Measurements from ENCODE around the gene LCP2.
A peak's percentile ranks its signal among the peaks of the same experiment; 100 is the strongest.
"Not testable (repeated sequence)": the region's sequence is repeated elsewhere in the genome, so short reads cannot be mapped to it uniquely, and the experiment has no call there.

The LCP2 gene

DNA sequence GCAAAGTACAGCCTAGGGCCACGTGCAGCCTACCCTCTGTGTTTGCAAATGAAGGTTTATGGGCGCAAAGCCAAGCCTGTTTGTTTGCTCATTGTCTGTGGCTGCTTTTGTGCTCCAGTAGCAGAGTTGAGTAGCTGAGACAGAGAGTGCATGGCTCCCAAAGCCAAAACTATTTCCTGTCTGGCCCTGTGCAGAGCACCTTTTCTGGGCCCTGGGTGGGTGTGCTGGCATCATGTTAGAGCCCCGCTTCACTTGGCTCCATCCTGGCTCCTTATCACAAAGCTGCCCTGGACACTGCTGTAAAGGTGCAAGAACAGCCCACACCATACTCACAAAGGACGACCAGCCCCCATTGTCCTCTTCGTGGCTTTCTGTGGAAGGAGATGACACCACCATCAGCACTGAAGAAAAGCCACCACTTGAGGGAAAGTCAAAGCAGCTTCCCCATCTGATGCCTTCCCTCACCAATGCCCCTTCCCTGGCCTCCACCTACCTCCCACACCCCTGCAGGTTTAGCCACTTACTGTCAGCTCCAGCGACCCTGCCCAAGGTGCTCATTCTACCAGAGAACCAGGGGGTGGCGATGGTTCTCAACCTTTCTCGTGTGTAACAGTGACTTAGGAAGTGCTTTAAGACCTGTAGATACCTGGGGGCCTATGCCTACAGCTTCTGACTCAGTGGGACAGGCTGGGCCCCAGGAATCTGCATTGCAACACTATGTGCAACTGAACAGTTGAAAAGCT lies 23.4 kb downstream of the LCP2 start:
- DNase-seq (ENCODE audit: low read depth): no peak

DNA sequence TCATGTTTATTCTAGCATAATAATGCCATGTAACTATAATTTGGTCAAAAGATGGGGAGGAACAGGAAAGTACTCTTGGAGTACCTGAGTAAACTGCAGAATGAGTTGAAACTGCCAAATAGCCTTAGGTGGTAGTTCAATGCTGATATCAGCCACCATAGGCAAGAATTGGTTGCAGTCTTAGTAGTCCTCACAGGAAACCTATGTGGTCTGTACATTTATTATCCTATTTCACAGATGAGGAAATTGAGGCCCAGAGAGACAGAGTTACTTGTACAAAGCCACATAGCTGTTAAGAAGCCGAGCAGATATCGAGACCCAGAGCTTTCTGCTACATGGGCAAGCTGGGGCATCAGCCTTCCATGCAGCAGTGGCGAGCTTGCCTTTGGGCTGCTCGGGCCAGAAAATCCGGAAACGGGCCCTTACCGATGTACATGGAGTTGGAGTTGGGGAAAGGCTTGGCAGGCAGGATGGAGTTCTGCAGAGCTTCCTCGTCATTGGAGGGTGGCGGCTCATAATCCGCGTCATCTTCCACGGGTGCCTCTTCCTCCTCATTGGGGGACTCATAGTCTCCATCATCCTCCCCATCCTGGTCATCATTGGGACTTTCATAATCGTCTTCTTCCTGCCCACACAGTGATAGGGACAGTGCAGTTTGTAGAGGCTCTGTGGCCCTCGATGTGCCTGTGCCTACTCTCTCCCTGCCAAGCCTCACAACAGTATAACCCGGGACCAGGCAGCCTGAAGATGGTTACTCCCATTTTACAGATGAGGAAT lies 27.1 kb downstream of the LCP2 start:
- DNase-seq (ENCODE audit: low read depth): no peak

DNA sequence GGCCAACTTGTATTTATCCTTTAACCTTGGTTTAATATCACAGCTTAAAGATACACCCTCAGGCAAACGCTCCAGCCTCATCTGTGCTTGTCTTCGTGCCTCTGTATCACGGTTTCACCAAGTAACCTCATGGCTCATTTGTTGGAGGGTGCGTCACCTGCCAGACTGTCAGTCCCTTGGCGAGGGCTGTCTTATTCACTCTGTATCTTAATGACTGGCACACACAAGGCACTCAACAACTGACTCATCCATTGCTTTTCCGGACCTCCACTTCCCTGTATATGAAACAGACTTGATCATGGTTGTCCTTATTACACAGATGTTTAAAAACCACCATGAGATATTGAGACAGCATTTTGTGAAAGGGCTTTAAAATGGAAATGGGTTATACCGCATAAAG lies 28.0 kb downstream of the LCP2 start:
- DNase-seq (ENCODE audit: low read depth): no peak

- DNase-seq (ENCODE audit: low read depth): no peak
These were observed 28.7 kb downstream of the LCP2 start for GRCh38 chr5:170268884-170269283.

DNA sequence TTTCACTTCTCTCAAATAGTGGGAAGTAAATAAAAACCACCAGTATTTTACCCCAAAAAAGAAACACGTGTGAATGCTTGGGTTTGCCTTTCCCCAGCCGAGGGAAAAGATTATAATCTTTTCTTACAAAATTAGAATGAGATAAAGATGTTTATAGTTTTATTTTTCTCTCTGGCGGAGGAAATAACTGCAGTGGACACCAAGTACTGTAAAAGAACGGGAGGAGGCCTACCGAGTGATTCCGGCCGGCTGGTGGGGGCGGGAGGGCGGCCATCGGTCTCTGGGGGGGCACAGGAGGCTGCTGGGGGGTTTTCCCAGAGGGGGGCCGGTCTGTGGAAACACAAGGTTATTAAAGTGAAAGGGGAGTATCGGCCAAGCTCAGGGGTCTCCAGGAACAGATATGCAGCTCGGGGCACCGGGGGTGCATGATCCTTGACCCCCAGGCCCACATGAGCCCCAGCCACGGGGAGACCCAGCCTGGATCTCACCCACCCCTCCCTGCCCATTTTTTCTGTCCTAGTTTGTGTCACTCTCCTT lies 29.4 kb downstream of the LCP2 start:
- DNase-seq (ENCODE audit: low read depth): no peak

GRCh38 chr5:170267431-170268152 lies 30.0 kb downstream of the LCP2 start:
- peak; percentile 63 for DNase-seq (ENCODE audit: low read depth)

DNA sequence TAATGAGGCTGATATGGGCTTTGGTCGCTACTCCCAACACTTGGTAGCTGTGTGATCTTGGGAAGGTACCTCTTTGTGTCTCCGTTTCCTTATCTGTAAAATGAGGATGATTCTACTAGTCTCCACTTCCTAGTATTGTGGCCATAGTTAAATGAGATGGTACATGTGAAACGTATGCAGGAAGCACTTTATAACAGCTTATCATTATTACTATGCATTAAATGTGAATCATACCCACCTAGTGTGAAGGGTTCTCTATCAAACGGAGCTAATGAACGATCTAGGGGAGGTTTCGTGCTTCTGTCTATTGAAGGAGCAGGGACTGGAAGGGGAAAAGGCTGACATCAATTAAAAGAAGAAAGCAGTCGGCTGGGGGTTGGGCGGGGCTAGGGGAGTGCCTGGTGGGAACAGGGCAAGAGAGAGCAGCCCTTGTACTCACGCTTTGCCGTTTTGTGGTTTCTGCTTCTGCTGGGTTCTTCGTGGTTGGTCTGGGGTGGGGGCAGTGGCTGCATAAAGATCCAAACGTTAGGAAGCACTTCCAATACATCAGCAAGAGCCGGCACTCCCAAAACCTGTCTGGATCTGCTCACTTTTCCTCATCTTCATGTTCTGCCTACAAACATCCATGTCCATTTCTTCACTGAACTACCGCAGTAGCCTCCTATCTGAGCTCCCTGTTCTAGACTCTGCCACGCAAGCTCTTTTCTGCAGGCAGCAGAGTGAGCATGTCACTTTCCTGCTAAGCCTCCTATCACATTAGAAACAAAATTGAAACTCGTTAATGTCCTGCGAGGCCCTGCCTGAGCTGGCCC lies 30.8 kb downstream of the LCP2 start:
- DNase-seq (ENCODE audit: low read depth): no peak

DNA sequence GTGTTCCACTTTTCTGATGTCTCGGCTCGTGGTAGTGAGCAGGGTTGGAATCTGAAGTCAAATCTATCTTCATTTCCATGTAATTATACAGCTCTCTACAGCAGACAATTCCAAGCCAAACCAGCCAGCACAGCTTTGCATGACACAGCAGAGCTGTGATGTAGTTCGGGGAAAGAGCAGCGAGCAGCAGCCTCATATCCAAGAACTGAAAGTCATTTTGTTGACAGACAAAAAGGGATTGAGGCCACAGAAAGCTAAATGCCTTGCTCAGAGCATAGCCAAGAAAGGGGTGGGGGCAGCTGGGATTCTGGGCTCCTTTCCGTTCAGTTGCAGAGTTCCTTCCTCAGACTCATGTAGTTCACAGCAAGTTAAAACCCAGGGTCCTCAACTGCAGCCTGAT lies 32.1 kb downstream of the LCP2 start:
- DNase-seq (ENCODE audit: low read depth): no peak

DNA sequence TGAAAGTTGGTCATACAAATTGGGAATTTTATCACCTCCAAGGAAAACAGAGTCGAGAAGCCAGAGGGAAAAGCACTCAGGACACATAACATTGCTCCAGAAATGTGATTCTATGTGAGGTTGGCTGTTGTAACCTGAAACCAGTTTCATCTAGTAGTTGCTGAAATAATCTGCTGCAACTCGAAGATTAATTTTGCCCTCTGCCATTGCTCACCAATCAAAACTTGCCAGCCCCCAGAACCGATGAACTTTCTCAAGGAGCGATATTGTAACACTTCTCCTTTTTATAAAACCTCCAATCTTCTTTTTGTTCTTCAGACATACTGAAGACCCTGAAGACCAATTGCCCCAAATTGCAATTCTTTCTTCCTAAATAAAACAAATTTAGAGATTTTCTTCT lies 33.7 kb downstream of the LCP2 start:
- no peak for DNase-seq (ENCODE audit: low read depth)

GRCh38 chr5:170262061-170263045 lies 35.2 kb downstream of the LCP2 start:
- DNase-seq (ENCODE audit: low read depth): no peak

DNA sequence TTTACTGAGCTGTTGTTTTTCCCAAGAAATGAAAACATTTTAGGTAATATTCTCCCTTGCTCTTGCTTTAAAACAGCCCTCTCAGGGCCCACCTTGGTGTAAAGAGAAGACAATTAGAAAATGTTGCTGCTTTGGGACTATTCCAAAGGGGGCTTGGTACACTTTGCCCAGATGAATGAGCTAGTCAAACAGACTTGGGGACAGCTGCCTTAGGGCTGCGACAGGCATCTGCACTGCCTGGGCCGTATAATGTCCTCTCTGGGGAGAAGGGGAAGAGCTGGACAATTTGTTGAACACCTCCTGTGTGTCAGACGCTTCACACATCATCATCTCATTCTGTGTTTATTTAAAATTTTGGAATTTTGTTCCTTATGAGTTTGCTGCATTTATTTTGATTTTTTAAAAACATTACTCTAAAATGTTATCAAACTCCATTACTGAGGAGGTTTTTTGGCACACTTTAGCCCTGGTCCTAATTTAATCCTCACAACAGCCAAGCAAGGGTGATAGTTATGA lies 36.0 kb downstream of the LCP2 start:
- DNase-seq (ENCODE audit: low read depth): no peak

GRCh38 chr5:170257370-170257769 lies 40.2 kb downstream of the LCP2 start:
- no peak for DNase-seq (ENCODE audit: low read depth)

DNA sequence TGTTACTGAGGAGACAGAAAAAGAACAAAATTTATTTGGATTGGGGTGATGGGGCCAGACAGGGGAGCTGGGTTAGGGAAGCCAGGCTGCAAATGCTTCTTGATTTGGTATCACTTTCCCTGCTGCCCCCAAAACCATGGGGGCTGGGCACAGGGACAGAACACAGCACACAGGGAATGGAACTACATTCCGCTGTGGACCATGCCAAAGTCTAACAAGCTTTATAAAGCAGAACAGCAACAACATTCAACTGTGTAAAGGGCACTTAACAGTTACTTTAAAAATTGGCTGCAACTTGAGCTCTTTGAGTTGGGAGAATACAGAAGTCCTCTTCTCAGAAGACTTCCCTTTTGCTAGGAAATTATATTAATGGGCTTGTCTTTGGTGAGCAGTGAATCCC lies 41.0 kb downstream of the LCP2 start:
- DNase-seq (ENCODE audit: low read depth): no peak

DNA sequence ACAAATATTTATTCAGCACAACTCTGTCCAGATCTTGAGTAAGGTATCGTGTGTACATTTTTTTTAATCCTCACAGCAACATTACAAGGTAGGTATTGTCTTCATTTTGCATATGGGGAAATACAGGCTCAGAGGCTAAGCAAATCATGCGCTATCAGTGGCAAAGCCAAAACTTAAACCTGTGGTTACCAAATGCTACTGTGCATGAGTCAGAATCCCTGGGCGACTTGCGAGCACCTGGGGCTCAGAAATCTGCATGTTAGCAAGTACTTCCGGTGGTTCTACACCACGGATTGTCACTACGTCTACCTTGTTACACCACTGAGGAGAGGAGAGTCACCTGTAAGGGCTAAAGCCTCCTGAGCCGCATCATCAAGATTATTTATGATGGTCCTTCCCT lies 43.5 kb downstream of the LCP2 start:
- DNase-seq (ENCODE audit: low read depth): peak; percentile 51

DNA sequence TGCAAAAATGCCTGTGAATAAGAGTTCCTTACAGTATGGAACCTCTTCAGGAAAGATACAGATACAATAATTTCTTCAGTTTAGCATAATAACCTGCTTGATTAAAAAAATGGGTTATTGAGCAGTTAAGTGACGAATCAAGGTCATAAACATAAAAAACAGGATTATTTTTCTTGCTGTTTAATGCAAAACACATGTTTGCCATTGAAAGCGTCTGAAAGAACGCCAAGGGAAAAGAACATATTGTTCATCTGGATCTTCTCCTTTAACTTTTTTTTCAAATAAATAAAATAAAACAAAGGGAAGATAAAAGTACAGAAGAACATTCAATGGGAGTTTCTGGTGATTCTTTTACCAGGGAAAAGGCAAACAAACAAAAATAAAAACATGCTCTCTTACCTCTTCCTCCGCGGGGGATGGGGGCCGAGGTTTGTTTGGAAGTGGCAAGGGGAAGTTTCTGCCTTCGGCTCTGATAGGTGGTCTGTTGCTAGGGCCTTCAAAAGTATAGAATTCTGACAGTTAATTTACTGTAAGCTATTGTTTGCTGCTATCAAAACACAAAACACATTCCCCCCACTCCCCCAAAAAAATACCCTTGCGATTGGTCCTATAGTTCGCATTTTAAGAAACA lies 44.7 kb downstream of the LCP2 start:
- DNase-seq (ENCODE audit: low read depth): no peak

DNA sequence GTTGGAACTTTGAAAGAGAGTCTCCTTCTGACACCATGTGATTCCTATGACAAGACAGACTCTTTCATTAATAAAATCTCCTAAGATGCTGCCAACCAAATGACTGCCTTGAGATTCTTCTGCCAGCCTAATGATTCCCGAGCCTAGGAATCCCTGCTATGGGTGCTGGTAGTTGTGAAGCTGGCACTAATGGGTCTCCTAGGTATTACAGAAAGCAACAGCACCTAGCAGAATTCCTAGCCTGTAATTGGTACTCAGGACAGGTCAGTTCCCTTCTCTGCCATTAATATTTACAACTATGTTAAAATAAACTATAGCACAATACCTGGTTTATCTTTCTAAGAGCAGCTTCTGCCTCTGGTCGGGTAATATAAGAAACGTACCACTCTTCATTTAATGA lies 45.5 kb downstream of the LCP2 start:
- no peak for DNase-seq (ENCODE audit: low read depth)

GRCh38 chr5:170251462-170251861 lies 46.1 kb downstream of the LCP2 start:
- DNase-seq (ENCODE audit: low read depth): no peak

DNA sequence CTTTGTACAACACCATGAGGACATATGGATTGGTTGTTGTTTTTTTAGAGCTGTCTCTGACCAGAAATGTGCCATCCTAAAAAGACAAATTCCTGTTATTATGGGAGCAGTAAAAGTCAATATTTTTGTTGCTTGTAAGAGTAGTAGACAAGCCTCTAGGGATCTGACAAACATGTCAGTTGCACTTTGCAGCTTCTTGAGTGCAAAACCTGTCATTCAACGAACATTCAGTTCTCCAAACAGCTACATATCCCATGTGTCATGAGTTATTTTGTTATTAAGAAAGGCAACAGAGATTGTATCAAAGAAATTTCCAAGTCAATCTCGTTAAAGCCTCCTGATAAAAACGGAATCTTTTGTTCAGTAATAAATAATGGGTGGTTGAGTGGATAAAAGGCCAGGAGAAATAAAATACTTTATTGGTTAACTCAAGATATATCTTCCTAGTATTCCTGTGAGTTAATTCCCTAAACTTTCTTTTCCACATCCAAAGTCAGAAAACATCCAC lies 46.7 kb downstream of the LCP2 start:
- no peak for DNase-seq (ENCODE audit: low read depth)

- no peak for DNase-seq (ENCODE audit: low read depth)
These were observed 48.2 kb downstream of the LCP2 start for GRCh38 chr5:170249355-170249754.

GRCh38 chr5:170248931-170249227 lies 48.7 kb downstream of the LCP2 start:
- not testable (repeated sequence) for DNase-seq (ENCODE audit: low read depth)
